NCI-H2029 treated with DMSO at 0.1 percent for 48 hours (cell line): Measurements from ENCODE around the gene CHCHD6.

Source experiments
- DNase-seq: peaks from one replicate; lab custom pipeline; 2025; lab: John Stamatoyannopoulos, UW

The CHCHD6 gene

DNA sequence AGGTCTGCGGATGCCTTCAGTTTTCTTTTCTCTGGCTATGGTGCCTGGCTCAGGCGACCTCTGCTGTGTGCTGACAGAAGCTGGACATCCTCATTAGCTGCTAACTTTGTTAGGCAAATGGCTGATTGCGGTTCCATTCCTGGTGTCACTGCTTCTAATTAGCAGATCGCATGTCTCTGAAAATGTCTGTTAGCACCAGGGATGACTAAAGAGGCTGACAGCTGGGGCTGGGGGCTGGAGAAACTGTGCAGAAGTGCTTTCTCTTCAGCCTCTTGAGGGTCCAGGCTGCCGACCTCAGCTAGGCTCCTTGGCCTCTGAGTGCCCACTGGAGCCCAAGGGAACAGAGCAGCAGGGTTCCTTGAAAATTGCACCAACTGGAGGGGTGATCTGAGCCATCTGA lies 39.3 kb downstream of the CHCHD6 start:
- no peak for DNase-seq

GRCh38 chr3:126743781-126744180 lies 39.7 kb downstream of the CHCHD6 start:
- no peak for DNase-seq

- DNase-seq, result peak; percentile 31
Observed at GRCh38 chr3:126745760-126746394, 41.8 kb downstream of the CHCHD6 start.

GRCh38 chr3:126746395-126747177 lies 42.5 kb downstream of the CHCHD6 start:
- DNase-seq, result no peak

- DNase-seq, result no peak
Observed at GRCh38 chr3:126747768-126748167, 43.7 kb downstream of the CHCHD6 start.

DNA sequence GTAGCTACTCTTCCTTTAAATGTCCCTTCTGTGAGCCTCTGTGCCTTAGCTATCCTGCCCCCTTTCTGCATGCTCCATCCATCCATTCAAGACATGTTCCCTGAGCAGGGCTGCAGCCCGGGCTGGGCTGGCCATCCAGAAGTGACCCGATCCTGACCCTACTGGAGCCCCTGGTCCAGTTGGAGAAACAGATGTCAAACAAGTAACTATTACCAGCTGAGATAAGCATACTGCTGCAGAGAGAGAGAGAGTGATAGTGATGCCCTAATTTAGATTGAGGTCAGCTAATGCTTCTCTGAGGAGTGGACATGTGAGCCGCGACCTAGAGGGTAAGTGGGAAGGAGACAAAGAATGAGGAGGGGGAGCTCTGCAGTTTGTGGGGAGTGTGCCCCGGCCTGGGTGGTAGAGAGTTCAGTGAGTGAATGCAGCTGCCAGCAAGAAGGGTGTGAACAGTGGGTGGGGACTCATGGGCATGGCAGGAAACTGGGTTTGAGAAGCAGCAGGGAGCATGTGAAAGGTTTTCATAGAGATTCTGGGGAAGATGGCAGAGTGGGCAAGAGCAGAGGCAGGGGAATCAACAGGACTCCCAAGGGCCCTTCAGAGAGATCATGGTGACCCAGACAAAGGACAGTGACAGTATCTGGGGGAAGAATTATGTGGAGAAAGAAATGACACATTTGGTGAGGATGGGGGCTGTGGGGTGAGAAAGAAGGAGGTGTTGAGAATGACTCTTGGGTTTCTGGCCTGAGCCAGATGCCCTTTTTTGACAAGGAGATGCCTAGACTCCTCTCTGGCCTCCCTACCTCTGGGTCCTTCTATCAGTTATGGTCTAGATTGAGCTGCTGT lies 44.9 kb downstream of the CHCHD6 start:
- no peak for DNase-seq

- DNase-seq, result no peak
Observed at GRCh38 chr3:126749547-126749875, 45.5 kb downstream of the CHCHD6 start.

DNA sequence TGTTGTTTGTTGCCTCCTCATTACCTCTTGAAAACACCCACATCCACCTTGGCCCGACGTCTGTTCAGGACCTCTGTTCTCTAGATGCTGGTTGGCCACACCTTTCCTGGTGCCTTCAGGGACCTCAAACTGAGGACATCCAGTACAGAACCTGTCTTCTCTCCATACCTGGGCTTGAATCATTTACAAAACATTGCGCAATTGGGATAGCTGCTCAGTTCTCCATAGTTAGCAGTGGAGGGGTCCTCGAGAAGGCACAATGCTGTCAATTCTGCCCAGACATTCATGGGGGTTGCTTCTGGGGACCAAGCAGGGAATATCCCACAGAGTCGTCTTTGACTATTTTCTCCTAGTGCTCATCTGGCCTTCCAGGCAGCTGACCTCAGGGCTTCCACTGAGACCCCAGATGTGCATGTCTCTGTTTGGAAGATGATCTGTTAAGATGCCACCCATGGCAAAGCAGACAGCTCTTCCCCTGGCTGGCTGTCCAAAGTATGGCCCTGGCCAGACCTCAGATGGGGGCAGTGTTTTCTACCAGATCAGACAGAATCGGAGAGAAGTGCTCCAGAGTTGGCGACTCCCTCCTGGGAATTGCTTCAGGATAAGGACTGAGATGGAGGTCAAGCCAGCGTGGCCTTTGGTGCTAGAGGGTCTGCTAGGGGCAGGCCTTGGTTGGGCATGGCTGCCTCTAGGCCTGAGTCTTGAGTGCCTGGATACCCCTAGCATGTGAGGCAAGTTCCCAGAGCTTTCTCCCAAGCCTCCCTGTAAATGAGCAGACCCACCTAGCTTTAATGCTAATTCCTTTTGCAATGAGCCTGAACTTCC lies 46.1 kb downstream of the CHCHD6 start:
- DNase-seq, result no peak

- DNase-seq, result no peak
Observed at GRCh38 chr3:126750756-126751121, 46.7 kb downstream of the CHCHD6 start.

- DNase-seq, result no peak
Observed at GRCh38 chr3:126751611-126752302, 47.7 kb downstream of the CHCHD6 start.

DNA sequence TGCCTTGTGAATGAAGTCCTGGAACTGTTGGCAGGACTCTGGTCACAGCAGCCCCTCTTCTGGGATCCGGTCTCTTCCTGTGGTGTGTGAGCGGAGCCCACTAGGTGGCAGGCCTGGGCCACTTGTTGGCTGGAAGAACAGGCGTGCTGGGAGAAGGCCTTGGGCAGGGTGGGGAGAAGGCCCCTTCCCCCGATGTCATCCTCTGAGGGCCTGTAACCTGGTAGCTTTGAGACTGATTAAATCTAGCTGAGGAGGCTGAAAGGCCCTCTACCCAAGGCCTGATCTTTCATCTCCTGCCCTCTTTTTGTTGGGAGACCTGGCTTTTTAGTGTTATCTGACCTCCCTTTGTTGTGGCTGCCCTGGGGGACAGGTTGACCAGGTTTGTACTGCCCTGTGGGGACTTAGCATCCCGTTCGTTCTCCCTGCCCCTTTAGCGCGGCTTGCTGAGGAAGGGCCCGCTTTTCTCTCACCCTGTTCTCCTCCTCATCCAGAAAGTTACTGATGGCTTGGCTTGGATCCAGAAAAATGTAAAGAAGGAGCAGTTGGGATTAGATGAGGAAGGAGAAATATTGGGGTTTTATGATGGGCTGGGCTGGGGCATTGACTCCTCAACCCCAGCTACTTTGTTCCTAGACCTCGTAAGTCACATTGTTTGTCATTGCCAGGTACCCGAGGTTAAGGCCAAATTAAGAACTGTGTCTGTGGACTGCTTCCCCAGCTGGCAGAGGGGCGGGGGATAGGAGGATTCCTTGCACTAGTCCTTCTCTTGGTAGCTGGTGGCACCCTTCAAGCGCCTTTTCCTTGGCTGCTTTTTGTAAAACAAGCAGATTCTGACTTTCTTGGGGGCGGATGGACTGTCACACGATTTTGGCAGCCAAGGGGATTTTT lies 48.5 kb downstream of the CHCHD6 start:
- DNase-seq, result peak; percentile 55

DNA sequence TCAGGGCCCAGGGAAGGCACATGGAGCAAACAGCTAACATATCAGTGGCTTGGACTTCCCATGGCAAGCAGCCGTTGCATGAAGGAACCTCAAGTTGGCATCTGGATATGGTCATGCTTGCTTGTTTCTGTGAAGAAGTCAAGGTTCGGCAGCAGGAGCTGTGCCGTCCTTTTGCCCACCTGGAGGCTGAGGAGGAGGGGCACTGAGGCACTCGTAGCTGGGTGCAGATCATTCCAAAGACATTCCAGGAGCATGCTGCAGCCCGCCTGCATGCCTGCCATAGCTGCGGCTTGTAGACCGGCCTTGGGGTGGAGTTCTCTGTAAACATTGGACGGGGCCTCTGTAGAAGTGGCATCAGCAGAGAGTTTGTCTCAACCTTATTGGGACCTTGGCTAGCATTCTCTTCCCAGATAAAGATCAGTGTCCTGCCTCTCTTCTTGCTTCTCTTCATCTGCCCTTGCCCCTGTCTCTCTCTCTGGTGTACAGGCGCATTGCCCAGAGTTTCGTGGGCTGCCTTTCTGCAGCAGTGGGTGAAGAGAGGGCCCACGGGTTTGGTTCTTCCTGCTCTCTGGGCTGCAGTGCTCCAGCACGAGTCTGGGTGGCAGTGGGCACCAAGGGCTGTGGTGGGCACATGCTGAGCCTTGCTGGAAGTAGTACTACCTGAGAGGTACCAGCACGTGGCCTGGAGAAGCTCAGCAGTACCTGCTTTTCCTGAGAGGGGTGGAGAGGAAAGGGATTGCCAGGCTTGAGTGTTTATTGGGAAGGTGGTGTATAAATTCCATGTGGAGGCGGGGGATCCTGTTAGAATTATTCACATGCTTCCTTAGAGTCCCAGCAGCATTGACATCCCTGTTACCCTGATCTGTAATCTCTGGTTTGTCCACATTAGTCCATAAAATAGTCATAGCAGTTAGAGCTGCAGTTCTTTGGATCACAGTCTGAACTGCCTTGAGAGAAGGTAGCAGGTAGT lies 49.4 kb downstream of the CHCHD6 start:
- DNase-seq, result no peak

DNA sequence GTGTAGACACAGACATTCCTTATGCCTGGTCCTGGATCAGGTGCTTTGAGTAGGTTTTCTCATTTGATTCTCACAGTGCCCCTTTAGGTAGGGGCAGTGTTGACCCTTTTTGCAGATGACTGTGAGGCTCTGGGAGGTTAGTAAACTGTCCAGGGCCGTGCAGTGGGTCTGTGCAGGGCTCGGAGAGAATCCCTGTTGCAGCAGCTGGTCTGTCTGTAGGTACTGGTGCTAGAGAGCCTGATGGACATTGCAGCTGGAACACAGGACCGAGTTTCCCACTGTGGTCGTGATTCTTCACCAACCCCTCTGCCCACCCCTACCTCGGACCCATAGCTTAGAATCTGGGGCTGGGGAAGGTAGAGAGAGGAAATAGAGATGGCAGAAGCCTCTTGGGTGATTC lies 51.8 kb downstream of the CHCHD6 start:
- DNase-seq, result no peak

DNA sequence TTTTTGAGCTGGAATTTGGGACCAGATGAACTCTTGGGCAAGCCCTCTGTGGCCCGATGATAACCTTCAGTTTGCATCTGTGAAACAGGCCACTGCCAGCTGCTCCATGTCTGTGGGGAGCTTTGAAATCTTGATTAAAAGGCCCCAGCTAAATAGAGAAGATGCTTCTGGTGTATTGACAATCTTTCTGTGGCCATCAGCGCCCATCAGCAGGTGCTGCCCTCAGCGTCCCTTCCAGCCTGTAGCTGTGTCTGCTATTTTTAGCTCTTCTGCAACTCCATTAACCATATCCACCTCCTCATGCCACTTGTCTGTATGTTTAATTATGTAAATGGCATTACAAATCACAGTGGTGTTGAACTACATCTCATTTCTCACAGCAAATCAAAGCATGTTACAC lies 54.0 kb downstream of the CHCHD6 start:
- DNase-seq, result no peak

DNA sequence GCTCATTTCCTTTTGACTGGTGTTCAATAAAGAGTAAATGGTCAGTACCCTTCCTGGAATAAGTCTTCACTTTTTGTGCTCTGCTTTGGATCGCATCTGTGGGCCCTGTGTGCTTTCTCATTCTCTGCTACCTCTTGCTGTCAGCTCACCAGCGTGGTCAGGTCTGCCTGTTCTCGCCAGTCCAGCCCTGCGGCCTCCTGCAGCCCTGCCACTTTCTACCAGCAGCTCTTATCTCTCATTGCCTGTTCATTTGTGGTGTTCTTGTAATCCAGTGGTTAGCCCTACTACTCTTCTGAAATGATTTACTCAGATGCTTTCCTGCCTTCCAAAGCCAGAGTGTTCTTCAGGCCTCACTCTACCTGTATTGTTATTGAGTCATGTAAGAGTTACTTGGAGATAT lies 54.8 kb downstream of the CHCHD6 start:
- DNase-seq, result no peak

- no peak for DNase-seq
Observed at GRCh38 chr3:126760541-126760940, 56.5 kb downstream of the CHCHD6 start.

DNA sequence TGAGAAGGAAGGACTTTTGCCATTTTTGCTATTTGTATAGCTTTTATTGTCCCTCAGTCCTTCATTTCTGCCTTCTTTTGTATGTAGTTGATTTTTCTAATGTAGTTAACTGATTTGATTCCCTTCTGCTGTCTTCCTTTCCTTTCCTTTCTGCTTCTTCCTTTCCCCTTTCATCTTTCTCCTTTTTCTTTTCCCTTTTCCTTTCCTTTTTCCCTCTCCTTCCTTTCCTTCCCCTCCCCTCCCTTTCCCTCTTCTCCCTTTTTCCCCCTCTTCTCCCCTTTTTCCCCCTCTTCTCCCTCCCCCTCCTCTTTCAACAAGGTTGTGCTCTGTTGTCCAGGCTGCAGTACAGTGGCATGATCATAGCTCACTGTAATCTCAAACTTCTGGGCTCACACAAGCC lies 59.0 kb downstream of the CHCHD6 start:
- no peak for DNase-seq

DNA sequence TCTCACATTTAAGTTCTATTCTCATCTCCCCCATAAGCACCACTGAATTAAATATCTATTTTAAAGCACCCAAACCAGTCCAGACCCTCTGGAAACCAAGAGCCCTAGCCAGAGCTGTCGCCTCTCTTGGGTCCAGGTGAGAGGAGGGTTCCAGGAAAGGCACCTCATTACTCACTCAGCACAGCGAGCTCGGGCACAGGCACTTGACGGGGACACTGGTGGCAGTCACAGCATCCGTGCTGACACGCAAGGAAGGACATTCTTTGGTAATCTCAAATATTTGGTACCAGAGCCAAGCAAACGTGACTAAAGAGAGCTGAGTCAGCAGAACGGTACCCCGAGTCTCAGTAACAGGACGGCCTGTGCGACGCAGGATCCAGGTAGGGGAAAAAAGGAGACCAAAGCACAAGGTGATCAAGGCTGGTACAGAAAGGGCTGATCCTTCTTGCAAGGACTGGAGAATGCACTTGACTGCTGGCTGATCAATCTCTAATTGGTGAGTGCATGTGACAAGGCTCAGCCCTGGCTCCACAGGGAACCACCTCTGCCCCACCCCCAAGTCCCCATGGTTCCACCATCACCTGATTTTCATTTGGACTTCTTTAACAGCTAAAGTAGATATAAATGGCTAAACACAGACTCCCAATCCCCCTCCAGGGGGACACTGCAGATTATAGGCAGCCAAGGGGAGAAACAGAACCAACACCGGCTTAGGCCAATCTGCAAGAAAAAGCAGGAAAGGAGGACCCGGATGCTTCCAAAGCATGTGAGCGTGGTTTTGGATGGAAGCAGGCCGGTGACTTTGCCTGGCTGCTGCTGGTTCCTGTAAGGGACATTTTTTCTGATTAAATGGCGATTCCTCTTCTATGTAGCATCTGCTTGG lies 61.4 kb downstream of the CHCHD6 start:
- no peak for DNase-seq
